Astrocyte (in vitro differentiated cells and primary cell): Measurements from ENCODE around the gene OPRL1. TPM values are rescaled to one million over a fixed set of nuclear protein-coding genes. Genes with fewer than 3 reads are reported as not detected.

Source experiments
- DNase-seq: peaks from one replicate; pipeline ENCODE4 v3.0.0-alpha.2; 2010; ENCODE audit warnings: low read depth
- FAIRE-seq: peaks from 2 replicates; lab custom pipeline; 2011; peaks lifted over from hg19 to GRCh38; lab: Jason Lieb, UNC
- H2AFZ ChIP-seq: 2 replicates; pipeline ENCODE4 v1.6.0; 2012; ENCODE audit warnings: low read depth, low read length, inconsistent platforms
- H3K27ac ChIP-seq: 2 replicates; pipeline ENCODE4 v1.5.1; 2011; ENCODE audit warnings: low read depth, low read length, inconsistent platforms
- H3K27me3 ChIP-seq: 2 replicates; pipeline ENCODE4 v1.6.0; 2011; ENCODE audit warnings: low read length, inconsistent platforms; ENCODE audit not compliant: insufficient read depth
- H3K36me3 ChIP-seq: 2 replicates; pipeline ENCODE4 v1.5.1; 2011; ENCODE audit warnings: low read length, inconsistent platforms; ENCODE audit not compliant: insufficient read depth
- H3K4me1 ChIP-seq: 2 replicates; pipeline ENCODE4 v1.5.1; 2011; ENCODE audit warnings: low read length, inconsistent platforms; ENCODE audit not compliant: insufficient read depth
- H3K4me2 ChIP-seq: 2 replicates; pipeline ENCODE4 v1.6.0; 2012; ENCODE audit warnings: low read length, inconsistent platforms
- H3K4me3 ChIP-seq: 2 replicates; pipeline ENCODE4 v1.5.1; 2011; ENCODE audit warnings: low read depth, mild to moderate bottlenecking, low read length, inconsistent platforms; ENCODE audit not compliant: insufficient read depth
- H3K79me2 ChIP-seq: 2 replicates; pipeline ENCODE4 v1.6.0; 2012; ENCODE audit warnings: mild to moderate bottlenecking, low read length, inconsistent platforms; ENCODE audit not compliant: insufficient read depth
- H3K9ac ChIP-seq: 2 replicates; pipeline ENCODE4 v1.6.0; 2012; ENCODE audit warnings: mild to moderate bottlenecking, low read length, inconsistent platforms
- H3K9me3 ChIP-seq: 2 replicates; pipeline ENCODE4 v1.5.1; 2012; ENCODE audit warnings: low read depth, mild to moderate bottlenecking, low read length, inconsistent platforms; ENCODE audit not compliant: insufficient read depth
- H4K20me1 ChIP-seq: 2 replicates; pipeline ENCODE4 v1.6.0; 2012; ENCODE audit warnings: low read length, inconsistent platforms; ENCODE audit not compliant: insufficient read depth
- H3K27ac Mint-ChIP-seq: one replicate; pipeline ENCODE4 v1.8.0; 2021; ENCODE audit warnings: mild to moderate bottlenecking, mixed read lengths; ENCODE audit not compliant: unreplicated experiment
- H3K27me3 Mint-ChIP-seq: one replicate; pipeline ENCODE4 v1.8.0; 2021; ENCODE audit warnings: low read depth, mixed read lengths; ENCODE audit not compliant: unreplicated experiment
- H3K36me3 Mint-ChIP-seq: one replicate; pipeline ENCODE4 v1.8.0; 2021; ENCODE audit warnings: low read depth, mixed read lengths; ENCODE audit not compliant: unreplicated experiment
- H3K4me1 Mint-ChIP-seq: one replicate; pipeline ENCODE4 v1.8.0; 2021; ENCODE audit warnings: low read depth, mixed read lengths; ENCODE audit not compliant: unreplicated experiment
- H3K4me3 Mint-ChIP-seq: one replicate; pipeline ENCODE4 v1.8.0; 2021; ENCODE audit warnings: mild to moderate bottlenecking, moderate library complexity, mixed read lengths; ENCODE audit not compliant: unreplicated experiment
- H3K9me3 Mint-ChIP-seq: one replicate; pipeline ENCODE4 v1.8.0; 2021; ENCODE audit warnings: mild to moderate bottlenecking, mixed read lengths; ENCODE audit not compliant: unreplicated experiment
- EZH2 ChIP-seq: IDR thresholded peaks from 2 replicates; pipeline ENCODE4 v1.6.1; 2012; ENCODE audit warnings: mild to moderate bottlenecking, low read length, inconsistent platforms; ENCODE audit not compliant: insufficient read depth
- total RNA-seq: library from RNA; stranded (reverse); gene quantifications from 2 replicates; pipeline ENCODE4 v1.2.1, GENCODE V29; 2021
- TF ChIP-seq, protein P1 (sequence below): IDR thresholded peaks from 2 replicates; pipeline ENCODE4 v1.5.1; 2011; ENCODE audit warnings: low read depth, mild to moderate bottlenecking, inconsistent platforms, low read length, moderate library complexity; ENCODE audit not compliant: insufficient read depth

OPRL1 gene
- total RNA-seq, 1 donor from 2014 or later = 2.8 TPM

DNA sequence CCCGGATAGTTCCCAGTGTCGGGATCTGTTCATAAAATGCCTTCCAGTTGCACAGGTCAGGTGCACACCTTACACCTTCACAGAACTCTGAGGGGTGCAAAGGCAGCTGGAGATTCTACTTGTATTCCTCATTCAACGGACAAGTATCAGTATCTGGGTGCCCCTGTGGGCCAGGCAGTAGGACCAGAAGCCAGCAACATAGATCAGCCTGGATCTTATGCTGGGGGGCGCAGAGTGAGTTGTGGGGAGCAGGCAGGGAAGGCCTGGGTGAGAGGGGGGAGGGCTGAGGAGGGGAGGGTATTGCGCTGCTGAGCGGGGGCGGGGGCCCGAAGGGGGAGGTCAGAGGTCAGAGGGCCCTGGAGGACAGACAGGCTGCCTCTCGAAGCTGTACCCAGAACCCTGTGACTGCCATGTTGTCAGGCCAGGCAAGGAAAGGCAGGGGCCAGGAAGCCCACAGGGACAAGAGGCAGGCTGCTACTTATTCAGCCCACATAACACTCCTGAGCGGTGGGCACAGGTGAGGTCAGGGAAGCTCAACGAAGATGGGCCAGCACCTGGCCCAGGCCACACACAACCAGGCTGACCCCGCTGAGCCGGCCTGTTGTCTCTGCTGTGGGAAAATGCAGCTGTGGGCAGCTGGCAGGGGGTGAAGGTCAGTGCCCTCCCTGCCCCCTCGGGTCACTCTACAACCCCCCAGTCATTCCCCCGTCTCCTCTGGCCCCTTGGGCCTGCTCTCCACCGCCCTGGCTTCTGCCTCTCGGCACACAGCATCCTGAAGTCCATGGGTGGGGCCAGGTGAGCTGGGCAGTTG, 1.1 kb downstream of the OPRL1 start:
- FAIRE-seq = no peak
- Mint-ChIP-seq H3K9me3 (peaks cover 3% of the 10 kb centered on the region), H3K27ac (no peak overlapping the region), H3K4me3 (peak overlapping the region; percentile 85), H3K4me1 (no peaks in the 10 kb centered on the region), H3K27me3 (peaks cover 10% of the 10 kb centered on the region), H3K36me3 (no peaks in the 10 kb centered on the region)
- H3K4me3 ChIP-seq = no peak overlapping the region
- no peak for DNase-seq
- H2AFZ ChIP-seq = no peak overlapping the region
- no peaks in the 10 kb centered on the region for H3K9me3 ChIP-seq
- H3K9ac ChIP-seq = no peak overlapping the region
- H3K36me3 ChIP-seq = no peaks in the 10 kb centered on the region
- H3K4me1 ChIP-seq = peaks cover 16% of the 10 kb centered on the region
- TF ChIP-seq, protein P1, sequence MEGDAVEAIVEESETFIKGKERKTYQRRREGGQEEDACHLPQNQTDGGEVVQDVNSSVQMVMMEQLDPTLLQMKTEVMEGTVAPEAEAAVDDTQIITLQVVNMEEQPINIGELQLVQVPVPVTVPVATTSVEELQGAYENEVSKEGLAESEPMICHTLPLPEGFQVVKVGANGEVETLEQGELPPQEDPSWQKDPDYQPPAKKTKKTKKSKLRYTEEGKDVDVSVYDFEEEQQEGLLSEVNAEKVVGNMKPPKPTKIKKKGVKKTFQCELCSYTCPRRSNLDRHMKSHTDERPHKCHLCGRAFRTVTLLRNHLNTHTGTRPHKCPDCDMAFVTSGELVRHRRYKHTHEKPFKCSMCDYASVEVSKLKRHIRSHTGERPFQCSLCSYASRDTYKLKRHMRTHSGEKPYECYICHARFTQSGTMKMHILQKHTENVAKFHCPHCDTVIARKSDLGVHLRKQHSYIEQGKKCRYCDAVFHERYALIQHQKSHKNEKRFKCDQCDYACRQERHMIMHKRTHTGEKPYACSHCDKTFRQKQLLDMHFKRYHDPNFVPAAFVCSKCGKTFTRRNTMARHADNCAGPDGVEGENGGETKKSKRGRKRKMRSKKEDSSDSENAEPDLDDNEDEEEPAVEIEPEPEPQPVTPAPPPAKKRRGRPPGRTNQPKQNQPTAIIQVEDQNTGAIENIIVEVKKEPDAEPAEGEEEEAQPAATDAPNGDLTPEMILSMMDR = no peak
- no peak for TF ChIP-seq EZH2
- peak overlapping the region; percentile 96 for H3K4me2 ChIP-seq
- peaks cover 25% of the 10 kb centered on the region for H3K27me3 ChIP-seq
- H3K79me2 ChIP-seq = no peaks in the 10 kb centered on the region
- H3K27ac ChIP-seq = no peak overlapping the region
- H4K20me1 ChIP-seq = peaks cover 15% of the 10 kb centered on the region

DNA sequence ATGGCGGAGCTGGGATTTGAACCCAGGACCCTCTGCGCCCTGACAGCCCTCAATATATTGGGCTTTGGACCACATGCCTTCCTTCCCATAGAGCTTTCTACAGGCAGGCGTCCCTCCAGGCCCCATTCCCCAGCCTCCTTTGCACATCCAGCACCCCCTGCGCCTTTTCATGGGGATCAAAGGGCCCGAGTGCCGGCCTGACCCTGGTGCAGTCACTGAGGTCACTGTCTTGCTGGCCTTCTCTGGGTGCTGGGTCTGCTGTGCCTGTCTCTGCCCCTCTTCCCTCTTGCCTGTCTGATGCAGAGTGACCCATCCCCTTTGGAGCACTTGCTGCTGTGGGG, 1.7 kb downstream of the OPRL1 start:
- H3K9ac ChIP-seq = no peak overlapping the region
- TF ChIP-seq, protein P1 = no peak
- no peak for TF ChIP-seq EZH2
- H3K36me3 ChIP-seq = no peaks in the 10 kb centered on the region
- no peak for DNase-seq
- H3K9me3 ChIP-seq = no peaks in the 10 kb centered on the region
- H2AFZ ChIP-seq = no peak overlapping the region
- H3K4me2 ChIP-seq = no peak overlapping the region
- H3K79me2 ChIP-seq = no peaks in the 10 kb centered on the region
- H4K20me1 ChIP-seq = peaks cover 15% of the 10 kb centered on the region
- H3K4me1 ChIP-seq = peaks cover 16% of the 10 kb centered on the region
- Mint-ChIP-seq H3K4me1 (no peaks in the 10 kb centered on the region), H3K27me3 (peaks cover 12% of the 10 kb centered on the region), H3K9me3 (peaks cover 4% of the 10 kb centered on the region), H3K27ac (no peak overlapping the region), H3K4me3 (no peak overlapping the region), H3K36me3 (no peaks in the 10 kb centered on the region)
- H3K27ac ChIP-seq = no peak overlapping the region
- H3K27me3 ChIP-seq = peaks cover 27% of the 10 kb centered on the region
- FAIRE-seq = no peak
- H3K4me3 ChIP-seq = no peak overlapping the region

DNA sequence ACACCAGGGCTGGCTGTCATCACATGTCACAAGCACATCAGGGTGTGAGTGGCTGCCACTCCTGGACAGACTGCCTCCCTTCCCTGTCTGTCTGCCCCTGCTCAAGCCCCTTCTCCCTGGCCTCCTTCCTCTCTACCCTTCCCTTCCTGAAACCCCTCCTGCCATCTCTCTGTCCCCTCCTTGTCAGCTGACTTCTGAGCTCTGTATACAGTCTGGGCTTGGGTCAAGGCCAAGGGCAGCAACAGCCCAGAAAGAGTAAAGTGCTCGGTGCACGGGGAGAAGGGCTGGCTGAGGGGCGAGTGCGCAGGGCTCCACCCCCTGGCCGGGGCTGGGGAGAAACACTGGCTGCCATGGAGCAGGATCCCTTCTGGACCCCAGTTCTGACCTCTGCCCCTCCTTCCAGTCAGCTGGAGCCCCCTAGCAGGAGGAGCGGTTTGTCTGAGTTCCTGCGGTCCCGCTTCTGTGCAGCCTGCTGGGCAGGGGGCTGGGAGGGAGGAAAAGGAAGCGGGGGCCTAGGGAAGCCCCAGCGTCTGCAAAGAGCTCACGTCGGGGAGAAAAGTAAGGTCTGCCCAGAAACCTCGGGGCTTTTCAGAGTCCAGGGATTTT, 2.3 kb downstream of the OPRL1 start:
- peaks cover 4% of the 10 kb centered on the region for H3K9me3 Mint-ChIP-seq
- Histone ChIP-seq H3K9me3 (no peaks in the 10 kb centered on the region), H3K27ac (no peak overlapping the region), H4K20me1 (peaks cover 15% of the 10 kb centered on the region), H3K27me3 (peaks cover 27% of the 10 kb centered on the region), H3K4me2 (no peak overlapping the region), H3K4me3 (no peak overlapping the region), H3K9ac (no peak overlapping the region), H3K4me1 (peaks cover 16% of the 10 kb centered on the region), H3K36me3 (no peaks in the 10 kb centered on the region), H2AFZ (no peak overlapping the region), H3K79me2 (no peaks in the 10 kb centered on the region)
- H3K4me3 Mint-ChIP-seq = peak overlapping the region; percentile 34
- no peak for DNase-seq
- no peaks in the 10 kb centered on the region for H3K36me3 Mint-ChIP-seq
- H3K27ac Mint-ChIP-seq = no peak overlapping the region
- H3K4me1 Mint-ChIP-seq = no peaks in the 10 kb centered on the region
- TF ChIP-seq, protein P1 = no peak
- TF ChIP-seq EZH2 = no peak
- H3K27me3 Mint-ChIP-seq = peaks cover 12% of the 10 kb centered on the region
- no peak for FAIRE-seq
